Activated T-cell treated with anti-CD3 and anti-CD28 coated beads, Interleukin-2, amount 50 U/mL, for 48 hours (primary cell): ENCODE measurements around the gene NRCAM.

Source experiments
- DNase-seq, 2 experiments: peaks; one replicate each; pipeline ENCODE4 v3.0.0-alpha.2; 2020

Gene NRCAM

GRCh38 chr7:108423089-108423989 lies 32.9 kb downstream of the NRCAM start:
- DNase-seq, result no peak

GRCh38 chr7:108421720-108422331 lies 34.4 kb downstream of the NRCAM start:
- DNase-seq, result no peak

GRCh38 chr7:108419961-108420908 lies 36.0 kb downstream of the NRCAM start:
- DNase-seq, result no peak

- no peak for DNase-seq
These were observed 37.3 kb downstream of the NRCAM start for GRCh38 chr7:108418946-108419345.

- DNase-seq, result no peak
These were observed 38.3 kb downstream of the NRCAM start for GRCh38 chr7:108417926-108418325.

- DNase-seq, result no peak
These were observed 39.1 kb downstream of the NRCAM start for GRCh38 chr7:108417144-108417543.

- peak in 1 of 2 experiments; percentile 26 for DNase-seq
These were observed 40.3 kb downstream of the NRCAM start for GRCh38 chr7:108415821-108416536.

- DNase-seq, result no peak
These were observed 41.2 kb downstream of the NRCAM start for GRCh38 chr7:108415084-108415483.

- DNase-seq, result no peak
These were observed 42.3 kb downstream of the NRCAM start for GRCh38 chr7:108413782-108414492.

GRCh38 chr7:108413337-108413736 lies 42.9 kb downstream of the NRCAM start:
- no peak for DNase-seq

- no peak for DNase-seq
These were observed 47.1 kb downstream of the NRCAM start for GRCh38 chr7:108409146-108409545.

GRCh38 chr7:108408296-108408991 lies 47.8 kb downstream of the NRCAM start:
- DNase-seq, result no peak

- no peak for DNase-seq
These were observed 48.6 kb downstream of the NRCAM start for GRCh38 chr7:108407676-108408075.

- no peak for DNase-seq
These were observed 49.9 kb downstream of the NRCAM start for GRCh38 chr7:108406222-108406890.

- DNase-seq, result no peak
These were observed 51.5 kb downstream of the NRCAM start for GRCh38 chr7:108404509-108405420.

GRCh38 chr7:108403597-108404217 lies 52.5 kb downstream of the NRCAM start:
- no peak for DNase-seq

- DNase-seq, result no peak
These were observed 53.4 kb downstream of the NRCAM start for GRCh38 chr7:108402865-108403264.

- DNase-seq, result no peak
These were observed 60.2 kb downstream of the NRCAM start for GRCh38 chr7:108396080-108396479.

GRCh38 chr7:108395426-108395825 lies 60.8 kb downstream of the NRCAM start:
- no peak for DNase-seq
